Measurements from ENCODE around the gene IGFBP4.

The IGFBP4 gene

DNA sequence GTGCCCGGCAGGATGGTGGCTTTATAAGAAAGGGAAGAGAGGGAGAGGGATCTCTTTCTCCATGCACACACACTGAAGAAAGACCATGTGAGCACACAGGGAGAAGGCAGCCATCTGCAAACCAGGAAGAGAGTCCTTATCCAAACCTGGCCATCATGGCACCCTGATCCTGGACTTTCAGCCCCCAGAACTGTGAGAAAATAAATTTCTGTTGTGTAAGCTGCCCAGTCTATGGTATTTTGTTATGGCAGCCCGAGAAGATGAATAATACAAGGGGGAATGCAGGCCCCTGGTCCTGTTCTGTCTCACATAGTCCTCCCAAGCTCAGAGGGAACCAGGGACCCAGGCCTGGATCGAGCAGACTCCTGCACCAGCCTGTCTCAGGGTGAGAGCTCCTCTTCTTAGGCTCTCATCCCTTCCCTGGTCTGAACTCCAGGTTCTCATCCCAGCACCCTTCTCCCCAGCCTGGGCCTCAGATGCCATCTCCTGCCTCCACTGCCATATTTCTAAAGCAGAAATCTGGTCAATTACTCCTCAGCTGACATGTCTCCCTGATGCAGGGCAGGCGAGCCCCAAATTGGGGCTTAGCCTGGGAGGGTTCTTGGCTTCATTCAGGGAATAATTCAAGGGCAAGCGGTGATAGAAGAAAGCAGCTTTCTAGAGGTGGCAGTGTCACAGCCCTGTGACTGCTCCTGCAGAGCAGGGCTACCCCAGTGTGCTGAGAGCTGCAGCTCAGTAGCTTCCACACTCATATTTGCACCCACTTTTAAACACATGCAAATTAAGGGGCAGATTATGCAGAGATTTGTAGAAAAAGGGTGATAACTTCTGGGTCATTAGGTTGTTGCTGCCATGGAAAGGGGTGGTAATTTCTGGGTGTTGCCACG is 28.8 kb downstream of the IGFBP4 start:
- peak; percentile 38 for DNase-seq (ENCODE audit: low spot score)

DNA sequence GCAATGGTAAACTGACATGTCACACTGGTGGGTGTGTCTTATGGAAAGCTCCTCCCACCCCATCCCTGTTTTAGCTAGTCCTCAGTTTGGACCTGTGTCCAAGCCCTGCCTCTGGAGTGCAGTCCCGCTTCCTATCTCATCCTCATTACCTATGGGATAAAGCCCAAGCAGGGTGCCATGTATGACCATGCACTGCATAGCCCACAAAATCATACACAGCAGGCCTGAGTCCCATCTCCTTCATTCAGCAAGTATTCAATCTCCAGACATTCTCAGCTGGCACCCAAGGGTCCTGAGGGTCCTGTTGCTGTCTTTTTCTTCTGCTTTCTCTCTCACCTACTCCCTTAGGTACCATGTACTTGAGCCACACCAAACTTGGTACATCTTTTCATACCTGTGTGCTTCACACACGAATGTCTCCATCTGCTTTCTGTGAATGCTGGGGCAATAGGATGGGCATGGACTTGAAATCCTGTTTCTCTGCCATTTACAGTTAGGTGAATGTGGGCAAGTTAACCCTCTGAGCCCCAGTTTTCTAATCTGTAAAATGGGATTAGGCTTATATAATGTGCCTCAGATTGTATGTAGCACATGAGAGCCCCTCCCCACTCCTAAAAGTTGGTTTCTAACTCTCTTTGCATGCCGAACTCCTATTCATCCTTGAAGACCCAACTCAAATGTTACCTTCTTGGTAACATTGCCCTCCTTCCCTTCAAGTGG is 29.6 kb downstream of the IGFBP4 start:
- no peak for DNase-seq (ENCODE audit: low spot score)

DNA sequence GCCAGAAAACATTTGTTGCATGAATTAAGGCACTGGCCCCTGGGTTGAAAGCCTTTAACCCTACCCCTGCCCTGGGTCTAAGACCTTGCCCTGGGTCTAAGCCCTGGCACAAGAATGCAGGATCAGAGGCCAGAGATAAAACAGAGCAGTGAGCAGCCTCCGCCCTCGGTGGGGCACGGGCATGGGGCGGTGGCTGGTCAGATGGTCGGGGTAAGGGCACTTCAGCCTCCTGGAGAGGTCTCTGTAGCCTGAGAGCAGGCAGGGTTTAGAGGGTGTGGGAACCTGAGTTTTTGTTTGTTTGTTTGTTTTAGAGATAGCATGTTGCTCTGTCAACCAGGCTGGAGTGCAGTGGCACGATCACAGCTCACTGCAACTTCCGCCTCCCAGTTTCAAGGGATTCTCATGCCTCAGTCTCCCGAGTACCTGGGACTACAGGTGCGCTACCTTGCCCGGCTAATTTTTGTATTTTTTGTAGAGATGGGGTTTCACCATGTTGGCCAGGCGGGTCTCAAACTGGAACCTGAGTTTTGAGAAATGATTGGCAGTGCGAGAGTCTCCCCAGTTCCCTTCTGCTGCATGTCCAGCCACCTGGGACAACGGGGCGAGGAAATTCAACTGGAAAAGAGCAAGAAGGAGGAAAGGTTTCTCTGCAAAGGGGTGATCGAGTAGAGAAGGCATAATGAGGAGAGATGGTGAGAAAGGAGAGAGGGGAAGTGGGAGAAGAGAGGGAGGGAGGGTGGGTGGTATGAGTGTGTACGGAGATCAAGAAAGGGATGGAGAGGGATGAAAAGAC is 30.5 kb downstream of the IGFBP4 start:
- no peak for DNase-seq (ENCODE audit: low spot score)

DNA sequence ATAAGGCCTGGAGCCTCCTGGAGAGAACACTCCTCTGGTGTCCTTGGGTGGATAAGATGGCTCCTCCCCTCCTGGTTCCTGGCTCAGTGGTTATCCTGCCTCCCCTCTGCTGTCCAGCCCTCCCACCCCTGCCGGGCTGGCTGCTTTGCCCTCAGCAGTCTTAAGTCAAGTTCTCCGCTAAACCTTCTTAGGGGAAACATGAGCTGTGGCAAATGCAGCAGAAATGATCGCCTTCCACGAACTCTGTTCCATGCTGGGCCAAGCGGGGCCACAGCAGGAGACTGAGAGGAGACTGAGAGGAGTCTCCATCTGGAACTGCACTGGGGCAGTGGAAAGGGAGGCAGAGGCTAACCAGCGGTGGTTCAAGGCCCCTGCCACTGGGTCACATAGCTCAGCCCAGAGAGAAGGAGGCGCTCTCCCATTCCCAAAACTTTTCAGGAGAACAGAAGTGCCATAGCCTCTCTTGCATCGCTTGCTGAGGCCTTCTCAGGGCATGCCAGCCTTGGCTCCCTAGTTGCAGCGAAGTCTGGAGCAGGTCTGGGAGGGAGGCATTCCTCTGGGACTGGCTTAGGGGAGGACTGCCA is 31.3 kb downstream of the IGFBP4 start:
- peak; percentile 42 for DNase-seq (ENCODE audit: low spot score)

DNA sequence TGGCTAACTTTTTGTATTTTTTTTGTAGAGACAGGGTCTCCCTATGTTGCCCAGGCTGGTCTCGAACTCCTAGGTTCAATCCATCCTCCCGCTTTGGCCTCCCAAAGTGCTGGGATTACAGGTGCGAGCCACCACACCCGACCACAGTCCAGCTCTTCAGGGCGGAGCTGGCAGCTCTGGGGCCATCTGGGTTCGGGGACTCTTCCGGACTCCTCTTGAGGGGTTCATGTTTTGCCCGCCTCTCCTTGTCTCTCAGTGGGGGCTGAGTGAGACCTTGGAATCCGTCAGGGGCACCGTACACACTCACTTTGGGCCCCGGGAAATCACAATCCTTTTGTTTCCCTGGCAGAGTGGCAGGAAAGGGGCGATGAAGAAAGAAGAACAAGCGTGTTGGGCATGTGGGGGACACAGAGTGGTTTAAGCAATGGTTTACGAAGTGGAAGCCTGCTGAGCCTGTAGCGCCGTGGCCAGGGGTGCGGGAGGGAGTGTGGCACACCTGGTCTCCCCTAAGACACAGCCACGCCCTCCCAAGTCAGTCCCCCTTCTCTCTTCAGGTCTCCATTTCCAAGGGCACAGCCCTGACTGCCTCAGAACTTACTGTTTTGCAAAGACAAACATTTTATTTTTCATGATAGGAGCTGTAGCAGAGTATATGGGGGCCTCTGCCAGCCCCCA is 32.1 kb downstream of the IGFBP4 start:
- no peak for DNase-seq (ENCODE audit: low spot score)

DNA sequence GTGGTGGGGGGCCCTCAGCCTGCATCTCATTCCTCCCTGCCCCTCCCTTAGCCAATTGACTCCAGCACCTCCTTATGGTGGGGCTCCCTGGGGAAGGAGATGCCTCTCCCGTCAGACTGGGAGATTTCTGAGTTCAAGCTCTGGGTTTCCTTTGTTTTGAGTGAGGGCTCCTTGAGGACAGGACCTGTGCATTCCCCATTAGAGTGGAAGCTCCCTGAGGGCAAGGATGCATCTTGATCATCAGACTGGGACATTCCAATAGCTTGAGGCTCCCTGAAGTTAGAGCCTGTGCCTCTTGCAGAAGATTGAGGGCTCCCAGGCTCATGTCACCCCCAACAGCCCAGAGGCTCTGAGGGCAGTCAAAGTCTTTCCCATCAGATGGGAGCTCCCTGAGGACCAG is 34.5 kb downstream of the IGFBP4 start:
- DNase-seq (ENCODE audit: low spot score) = no peak

DNA sequence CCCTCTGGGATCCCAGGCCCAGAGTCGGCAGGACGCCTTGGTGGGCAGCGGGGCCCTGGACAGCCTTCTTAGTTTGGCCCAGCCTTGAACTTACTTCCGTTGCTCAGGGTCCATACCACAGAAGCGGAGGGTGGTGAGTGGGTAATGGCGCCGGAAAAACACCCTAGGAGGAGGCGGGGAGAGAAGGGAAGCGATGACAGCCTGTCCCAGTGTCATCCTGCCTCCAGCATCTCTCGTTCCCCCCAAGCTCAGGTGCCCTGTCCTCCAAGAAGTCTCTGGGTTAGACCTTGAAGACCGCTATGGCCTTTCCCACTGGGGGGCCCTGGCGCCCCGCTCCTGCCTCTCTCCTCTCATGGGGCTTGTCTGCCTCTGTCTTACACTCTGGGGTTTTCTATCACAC is 35.2 kb downstream of the IGFBP4 start:
- no peak for DNase-seq (ENCODE audit: low spot score)

DNA sequence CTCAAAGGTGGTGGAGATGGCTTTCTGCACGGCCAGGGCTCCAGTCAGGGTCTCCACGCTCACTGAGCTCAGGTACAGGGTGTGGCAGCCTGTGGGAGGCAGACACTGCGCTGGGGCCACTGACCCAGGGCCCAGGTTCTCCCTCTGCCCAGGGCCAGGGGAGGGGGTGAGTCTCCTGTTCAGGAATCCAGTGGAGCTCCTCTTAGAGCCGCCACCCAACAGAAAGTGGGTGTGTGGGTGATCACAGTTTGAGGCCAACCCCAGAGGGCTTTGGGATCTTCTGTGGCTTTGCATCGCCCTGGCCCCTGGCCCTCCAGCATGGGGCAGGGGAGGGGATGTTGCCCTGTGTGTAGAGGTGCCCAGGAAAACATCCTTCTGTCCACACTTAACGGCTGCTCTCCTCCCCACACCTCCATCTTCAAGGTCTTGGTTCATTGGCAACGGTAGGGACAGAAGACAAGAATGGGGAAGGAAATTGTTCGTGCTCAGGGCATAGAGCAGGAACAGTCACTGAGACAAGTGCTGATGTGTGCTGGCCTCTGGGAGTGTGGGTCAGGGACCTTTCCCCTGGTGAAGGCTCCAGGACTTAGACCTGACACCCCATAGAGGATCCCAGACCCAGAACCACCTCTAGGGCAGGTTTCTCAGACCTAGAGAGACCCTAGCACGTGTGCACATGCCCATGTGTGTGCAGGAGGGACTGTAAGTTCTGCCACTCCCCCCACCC is 36.7 kb downstream of the IGFBP4 start:
- no peak for DNase-seq (ENCODE audit: low spot score)

DNA sequence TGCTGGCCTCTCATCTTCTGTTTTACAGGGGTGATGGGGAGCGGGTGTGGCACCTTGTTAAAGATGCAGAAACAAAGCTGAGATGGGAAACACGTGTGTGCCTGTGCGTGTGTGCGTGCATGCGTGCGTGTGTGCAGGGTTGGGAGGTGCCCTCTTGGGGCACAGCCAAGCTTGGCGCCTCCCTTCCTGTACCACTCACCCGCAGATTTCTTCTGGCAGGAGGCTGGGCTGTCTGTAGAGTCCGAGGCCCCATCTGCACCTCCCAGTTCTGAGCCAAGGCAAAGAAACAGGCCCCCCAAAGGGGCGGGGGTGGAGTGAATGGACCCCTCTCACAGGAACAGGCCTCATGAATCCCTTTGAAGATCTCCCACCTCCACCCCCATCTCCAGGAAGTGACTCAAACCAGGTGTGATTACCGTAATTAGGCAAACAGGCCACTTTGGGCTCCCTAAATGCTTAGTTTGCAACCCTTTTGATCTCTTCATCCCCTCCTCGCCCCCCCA is 37.3 kb downstream of the IGFBP4 start:
- DNase-seq (ENCODE audit: low spot score) = no peak

DNA sequence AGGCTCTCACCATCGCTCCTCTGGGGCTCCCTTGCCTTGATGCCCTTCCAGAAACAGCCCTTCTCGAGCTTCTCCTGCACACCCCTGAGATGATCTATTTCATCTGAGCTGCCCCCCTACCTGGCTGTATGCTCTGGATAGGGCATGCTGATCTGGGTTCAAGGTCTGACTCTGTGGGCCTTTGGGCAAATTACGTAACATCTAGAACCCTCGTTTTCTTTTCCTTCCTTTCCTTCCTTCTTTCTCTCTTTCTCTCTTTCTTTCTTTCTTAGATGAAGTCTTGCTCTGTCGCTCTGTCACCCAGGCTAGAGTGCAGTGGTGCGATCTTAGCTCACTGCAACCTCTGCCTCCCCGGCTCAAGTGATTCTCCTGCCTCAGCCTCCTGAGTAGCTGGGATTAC is 37.9 kb downstream of the IGFBP4 start:
- DNase-seq (ENCODE audit: low spot score) = no peak

DNA sequence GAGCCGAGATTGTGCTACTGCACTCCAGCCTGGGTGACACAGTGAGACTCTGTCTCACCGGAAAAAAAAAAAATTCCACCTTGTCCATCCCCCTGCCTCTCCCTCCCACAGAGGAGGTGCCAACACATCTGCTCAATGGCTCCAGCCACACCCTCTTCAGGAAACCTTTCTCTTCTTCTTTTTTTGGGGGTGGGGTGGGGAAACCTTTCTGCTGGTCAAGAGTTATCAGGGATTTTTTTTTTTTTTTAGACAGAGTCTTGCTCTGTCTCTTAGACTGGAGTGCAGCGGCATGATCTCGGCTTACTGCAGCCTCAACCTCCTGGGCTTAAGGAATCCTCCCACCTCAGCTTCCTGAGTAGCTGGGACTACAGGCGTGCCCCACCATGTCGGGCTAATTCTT is 39.5 kb downstream of the IGFBP4 start:
- DNase-seq (ENCODE audit: low spot score) = no peak

DNA sequence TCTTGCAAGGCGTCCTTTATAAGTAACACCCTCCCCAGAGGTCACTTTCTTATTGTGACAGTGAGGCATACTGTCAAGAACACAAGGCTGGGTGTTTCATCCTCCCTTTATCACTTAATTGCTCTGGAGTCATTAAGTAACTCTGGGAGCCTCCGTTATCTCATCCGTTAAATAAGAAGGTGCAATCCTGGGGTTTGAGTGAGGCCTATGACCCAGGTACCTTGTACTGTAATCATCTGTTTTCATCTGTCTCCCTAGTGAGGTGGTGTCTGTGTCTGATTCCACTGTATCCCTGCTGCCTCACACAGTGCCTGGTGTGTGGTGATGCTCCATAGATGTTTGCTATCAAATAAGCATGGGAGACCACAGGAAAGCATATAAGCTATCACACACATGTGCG is 40.4 kb downstream of the IGFBP4 start:
- peak; percentile 39 for DNase-seq (ENCODE audit: low spot score)

DNA sequence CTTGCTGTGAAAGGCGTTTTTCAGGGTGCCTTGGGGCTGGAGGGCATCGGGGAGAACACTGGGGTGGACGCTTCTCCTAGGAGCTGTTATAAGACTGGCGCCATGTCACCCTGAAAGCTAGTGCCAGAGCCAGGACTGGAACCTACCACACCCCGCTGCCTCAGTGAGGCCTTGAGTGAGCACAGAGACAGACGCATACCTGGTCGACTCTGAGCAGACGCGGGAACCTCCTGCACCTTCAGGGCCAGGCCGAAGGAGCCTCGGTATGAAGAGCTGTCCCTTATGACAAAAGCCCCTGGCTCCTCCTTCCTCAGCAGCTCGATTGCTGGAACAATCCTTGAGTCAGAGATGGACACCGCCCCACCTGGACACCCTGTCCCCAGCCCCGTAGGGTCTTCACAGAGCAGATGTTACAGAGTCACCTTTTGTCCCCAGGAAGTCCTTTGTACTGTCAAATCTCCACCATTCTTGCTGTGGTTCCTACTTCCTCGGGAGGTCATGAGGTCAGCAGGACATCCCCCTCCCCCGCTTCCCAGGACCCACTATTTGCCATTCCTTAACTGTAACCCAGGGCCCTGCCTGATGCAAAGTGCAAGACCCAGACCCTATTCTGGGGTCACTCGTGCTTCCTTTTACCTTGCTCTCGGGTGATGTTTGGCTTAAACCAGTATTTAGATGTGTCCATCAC is 41.2 kb downstream of the IGFBP4 start:
- DNase-seq (ENCODE audit: low spot score) = no peak

DNA sequence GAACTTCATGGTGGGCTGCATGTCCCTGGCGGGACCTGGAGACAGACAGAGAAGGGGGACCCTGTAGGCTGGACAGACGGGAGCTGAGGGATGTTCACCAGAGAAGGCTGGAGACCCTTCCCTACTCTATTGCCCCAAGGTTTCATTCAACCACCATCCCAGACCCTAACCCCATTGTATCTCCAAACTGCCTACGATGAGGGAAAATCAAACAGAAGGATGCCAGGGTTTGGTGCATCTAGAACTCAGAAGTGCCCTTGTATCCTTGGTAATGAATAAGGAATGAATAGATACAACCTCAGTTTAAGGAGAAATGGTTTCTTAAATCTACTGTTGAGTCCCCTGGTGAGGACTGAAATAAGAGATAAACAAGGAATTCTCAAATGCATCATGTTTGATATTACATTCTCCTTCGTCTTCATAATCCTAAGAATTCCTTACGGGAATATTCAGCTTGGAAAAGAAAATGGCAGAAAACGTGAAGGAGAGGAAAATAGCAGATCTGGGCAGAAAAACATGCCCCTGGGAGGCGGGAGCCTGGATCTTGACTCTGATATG is 41.8 kb downstream of the IGFBP4 start:
- DNase-seq (ENCODE audit: low spot score) = no peak

DNA sequence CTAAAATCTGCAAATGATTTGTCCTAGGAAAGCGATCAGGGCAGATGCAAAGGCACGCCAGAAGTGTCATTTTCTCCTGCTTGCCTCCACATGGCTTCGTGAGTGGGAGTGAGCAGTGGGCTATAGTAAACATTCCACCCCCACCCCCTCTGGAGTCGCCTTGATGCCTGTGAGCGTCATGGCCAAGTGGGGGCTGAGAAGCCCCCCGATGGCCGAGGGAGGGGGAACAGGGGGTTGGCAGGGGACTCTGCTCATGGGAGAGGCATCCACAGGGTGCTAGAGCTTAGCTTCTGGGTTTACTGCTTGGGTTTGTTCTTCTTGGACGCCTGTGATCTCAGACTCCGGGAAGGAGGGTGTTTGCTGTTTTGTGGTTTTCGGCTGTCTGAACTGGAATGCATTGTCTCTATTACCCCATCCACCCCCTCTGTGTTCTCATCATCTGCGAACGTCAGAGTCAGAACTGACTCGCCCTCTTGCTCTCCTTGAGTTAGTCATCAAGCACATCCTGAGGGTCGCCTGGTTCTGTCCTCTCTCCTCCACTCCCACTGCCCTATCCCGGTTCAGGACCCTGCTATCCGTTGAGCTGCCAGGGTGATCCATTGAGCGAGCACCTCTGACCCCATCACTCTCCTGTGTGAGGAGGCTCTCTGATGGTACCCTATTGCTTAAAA is 42.7 kb downstream of the IGFBP4 start:
- DNase-seq (ENCODE audit: low spot score) = no peak

DNA sequence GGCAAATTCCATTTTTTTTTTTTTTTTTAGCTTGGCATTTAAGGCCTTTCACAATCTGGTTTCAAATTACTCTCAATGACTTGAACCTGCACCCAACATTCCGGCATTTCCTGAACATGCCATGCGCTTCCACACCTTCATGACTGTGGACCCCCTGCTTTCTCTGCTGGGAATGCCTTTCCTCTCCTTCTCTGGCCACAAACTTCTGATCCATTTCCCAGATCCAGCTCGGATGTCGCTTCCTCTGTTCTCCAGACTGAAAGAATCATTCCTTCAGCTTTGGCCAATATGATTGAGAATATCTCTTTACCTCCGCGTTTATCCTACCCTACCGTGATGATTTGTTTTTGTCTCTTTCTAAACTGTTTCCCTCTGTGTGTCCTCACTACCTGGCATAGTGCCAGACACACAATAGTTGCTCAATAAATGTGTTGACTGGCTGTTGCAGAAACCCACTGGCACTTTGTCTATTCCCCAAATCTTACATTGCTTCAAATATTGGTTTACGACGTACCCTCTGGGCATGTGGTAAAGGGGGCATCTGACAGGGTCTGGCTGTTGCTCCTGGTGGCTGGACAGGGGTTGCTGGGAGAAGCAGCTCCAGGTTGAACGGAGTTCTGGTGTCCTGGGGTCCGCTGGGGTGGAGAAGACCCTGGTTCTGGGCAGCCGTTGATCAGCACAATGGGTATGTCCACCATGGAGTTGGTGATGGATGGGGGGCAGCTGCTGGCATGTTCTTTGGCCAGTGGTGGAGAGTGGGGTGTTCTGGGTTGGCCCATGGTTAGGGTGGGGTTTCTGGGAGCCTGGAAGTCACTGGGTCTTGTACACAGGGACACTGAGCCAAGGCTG is 43.5 kb downstream of the IGFBP4 start:
- no peak for DNase-seq (ENCODE audit: low spot score)

DNA sequence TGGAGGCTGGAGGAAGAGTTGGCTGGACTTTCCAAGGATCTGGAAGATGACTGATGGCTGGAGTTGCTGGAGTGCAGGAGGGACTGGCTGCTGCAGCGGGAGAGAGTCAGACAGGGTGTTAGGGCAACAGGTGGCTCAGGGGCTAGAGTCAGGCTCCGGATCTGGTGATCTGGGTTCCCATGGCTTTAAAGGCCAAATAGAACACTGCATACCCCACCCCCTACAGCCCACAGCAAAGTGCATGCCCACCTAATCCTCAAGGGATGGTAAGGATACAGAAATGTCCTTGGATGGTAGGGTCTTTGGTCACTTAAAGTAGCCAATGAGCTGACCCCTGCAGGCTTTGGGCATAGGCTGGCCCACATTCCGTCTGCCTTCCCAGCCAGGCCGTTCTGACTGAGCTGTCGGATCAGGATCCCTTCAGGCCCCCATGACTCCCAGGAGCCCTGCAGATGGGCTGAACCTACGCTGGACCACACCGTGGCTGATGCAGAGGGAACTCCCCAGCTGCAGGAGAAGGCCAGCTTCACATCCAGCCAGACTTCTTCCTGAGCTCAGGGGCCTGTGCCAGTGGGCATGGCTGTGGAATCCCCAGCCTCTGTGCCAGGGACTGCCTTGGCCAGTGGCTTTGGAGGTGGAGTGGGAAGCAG is 44.2 kb downstream of the IGFBP4 start:
- DNase-seq (ENCODE audit: low spot score) = no peak
